Neural cell (in vitro differentiated cells): ENCODE measurements around the gene MEX3D. TPM values are rescaled to one million over a fixed set of nuclear protein-coding genes. Genes with fewer than 3 reads are reported as not detected.

Source experiments
- H2AFZ ChIP-seq: fragments of 200-600, 300-800 bp; sonication (generic), shearing (Covaris generic); 2 replicates; pipeline ENCODE4 v1.6.0; 2014; ENCODE audit warnings: low read depth, mild to moderate bottlenecking, antibody characterized with exemption, low read length, moderate library complexity
- H3F3A ChIP-seq: fragments of 200-600 bp; shearing (Covaris generic); 2 replicates; pipeline ENCODE4 v1.6.1; 2016; ENCODE audit warnings: mild to moderate bottlenecking, moderate library complexity, mixed read lengths, antibody characterized with exemption, low read length; ENCODE audit not compliant: insufficient read depth, poor library complexity, severe bottlenecking
- H3K27ac ChIP-seq: fragments of 200-600, 300-800 bp; sonication (generic), shearing (Covaris generic); 2 replicates; pipeline ENCODE4 v1.5.1; 2014; ENCODE audit warnings: mild to moderate bottlenecking, low read length, moderate library complexity
- H3K27me3 ChIP-seq: fragments of 300-800, 200-600 bp; sonication (generic), shearing (Covaris generic); 2 replicates; pipeline ENCODE4 v1.6.0; 2014; ENCODE audit warnings: mild to moderate bottlenecking, low read depth, low read length, moderate library complexity; ENCODE audit not compliant: insufficient read depth
- H3K36me3 ChIP-seq: fragments of 300-800, 200-600 bp; sonication (generic), shearing (Covaris generic); 2 replicates; pipeline ENCODE4 v1.5.1; 2014; ENCODE audit warnings: mild to moderate bottlenecking, antibody characterized with exemption, low read length, moderate library complexity; ENCODE audit not compliant: insufficient read depth
- H3K4me2 ChIP-seq: fragments of 300-800, 200-600 bp; sonication (generic), shearing (Covaris generic); 2 replicates; pipeline ENCODE4 v1.6.0; 2014; ENCODE audit warnings: mild to moderate bottlenecking, low read length
- H3K4me3 ChIP-seq: fragments of 300-800, 200-600 bp; sonication (generic), shearing (Covaris generic); 2 replicates; pipeline ENCODE4 v1.5.1; 2014; ENCODE audit warnings: mild to moderate bottlenecking, low read length, moderate library complexity
- H3K79me2 ChIP-seq: fragments of 200-600 bp; shearing (Covaris generic); replicated peaks from 2 replicates; pipeline ENCODE4 v1.6.0; 2014; ENCODE audit warnings: mild to moderate bottlenecking, low read length, moderate library complexity; ENCODE audit not compliant: insufficient read depth
- H3K9ac ChIP-seq: fragments of 300-800, 200-600 bp; sonication (generic), shearing (Covaris generic); 2 replicates; pipeline ENCODE4 v1.6.1; 2016; ENCODE audit warnings: mild to moderate bottlenecking, low read length, mixed read lengths
- H3K9me2 ChIP-seq: fragments of 200-600 bp; shearing (Covaris generic); 2 replicates; pipeline ENCODE4 v1.6.1; 2016; ENCODE audit warnings: mild to moderate bottlenecking, low read length, mixed read lengths; ENCODE audit not compliant: insufficient read depth
- H3K9me3 ChIP-seq: fragments of 200-600, 300-800 bp; sonication (generic), shearing (Covaris generic); 2 replicates; pipeline ENCODE4 v1.6.1; 2016; ENCODE audit warnings: mild to moderate bottlenecking, mixed run types, low read length, moderate library complexity, mixed read lengths
- H4K20me1 ChIP-seq: fragments of 200-600 bp; shearing (Covaris generic); 2 replicates; pipeline ENCODE4 v1.6.1; 2016; ENCODE audit warnings: mild to moderate bottlenecking, mixed run types; ENCODE audit not compliant: insufficient read depth
- CTCF ChIP-seq: fragments of 450-650 bp; IDR thresholded peaks from 2 replicates; pipeline ENCODE4 v1.5.1; 2014; ENCODE audit warnings: antibody characterized with exemption, mild to moderate bottlenecking, moderate library complexity; ENCODE audit not compliant: poor library complexity, severe bottlenecking
- EP300 ChIP-seq: fragments of 450-650 bp; conservative IDR thresholded peaks from 2 replicates; pipeline ENCODE4 v1.6.1; 2014; ENCODE audit warnings: antibody characterized with exemption, mild to moderate bottlenecking, moderate library complexity; ENCODE audit not compliant: poor library complexity, severe bottlenecking
- EZH2 ChIP-seq: fragments of 200-600, 300-800 bp; shearing (Covaris generic), sonication (generic); IDR thresholded peaks from 2 replicates; pipeline ENCODE4 v1.6.1; 2014; ENCODE audit warnings: antibody characterized with exemption, low read length, borderline replicate concordance, mild to moderate bottlenecking; ENCODE audit not compliant: insufficient read depth, poor library complexity, severe bottlenecking
- MXI1 ChIP-seq: fragments of 450-650 bp; conservative IDR thresholded peaks from 2 replicates; pipeline ENCODE4 v1.6.1; 2014; ENCODE audit warnings: antibody characterized with exemption, mild to moderate bottlenecking; ENCODE audit not compliant: poor library complexity, severe bottlenecking
- REST ChIP-seq: IDR thresholded peaks from 2 replicates; pipeline ENCODE4 v1.6.1; 2012; ENCODE audit warnings: borderline replicate concordance
- polyA plus RNA-seq: library from polyadenylated mRNA; depleted of rRNA; stranded (reverse); fragments of >200 nt; gene quantifications from 2 replicates; pipeline ENCODE4 v1.2.3, GENCODE V29; 2014

MEX3D gene
- polyA plus RNA-seq, 1 donor from 2014 or later: 20.8 TPM

GRCh38 chr19:1575323-1576241 lies 7.5 kb upstream of the MEX3D start:
- Histone ChIP-seq H3F3A (no peaks in the 10 kb centered on the region), H3K9ac (no peak overlapping the region), H4K20me1 (no peaks in the 10 kb centered on the region), H3K27ac (no peak overlapping the region), H3K36me3 (peaks cover 2% of the 10 kb centered on the region), H3K79me2 (no peaks in the 10 kb centered on the region), H3K9me2 (no peaks in the 10 kb centered on the region), H3K27me3 (no peaks in the 10 kb centered on the region), H3K4me3 (no peak overlapping the region), H2AFZ (no peak overlapping the region), H3K4me2 (no peak overlapping the region), H3K9me3 (no peaks in the 10 kb centered on the region)
- TF ChIP-seq EZH2 (no peak), REST (no peak), MXI1 (no peak)

DNA sequence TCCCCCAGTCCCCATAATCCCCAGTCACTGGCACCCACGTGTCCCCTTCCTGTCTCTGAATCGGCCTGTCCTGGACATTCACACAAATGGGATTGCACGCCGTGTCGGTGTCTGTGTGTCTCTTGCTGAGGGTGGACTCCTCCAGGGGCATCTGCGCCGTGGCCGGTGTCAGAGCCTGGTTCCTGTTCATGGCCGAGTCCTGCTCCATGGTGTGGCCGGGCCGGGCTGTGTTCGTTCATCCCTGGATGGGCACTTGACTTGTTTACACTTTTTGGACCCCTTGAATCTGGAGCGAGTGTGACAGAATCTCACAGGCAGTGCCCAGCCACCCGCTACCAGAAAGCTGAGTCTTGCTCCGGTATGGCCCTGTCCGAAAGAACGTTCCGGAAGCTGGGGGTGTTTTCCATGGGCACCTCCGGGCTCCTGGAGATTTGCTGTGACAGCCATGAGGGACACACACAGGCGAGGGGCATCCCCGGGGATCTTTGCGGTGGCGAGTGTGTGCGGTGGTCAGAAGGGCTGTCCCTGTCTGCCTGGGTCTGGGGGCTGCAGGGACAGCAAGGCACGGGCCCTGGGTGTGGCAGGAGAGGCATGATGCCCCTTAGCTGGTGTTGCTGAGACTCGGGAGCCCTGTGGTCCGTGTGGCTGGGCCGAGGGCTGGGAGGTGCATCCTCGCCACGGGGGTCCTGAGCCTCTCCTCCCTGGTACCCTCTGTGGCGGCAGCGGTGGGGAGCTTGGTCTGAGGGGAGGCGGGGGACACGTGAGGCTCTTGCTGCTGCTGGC lies 6.4 kb upstream of the MEX3D start:
- Histone ChIP-seq H3K4me2 (no peak overlapping the region), H3K9me3 (no peaks in the 10 kb centered on the region), H3K9ac (no peak overlapping the region), H3K79me2 (no peaks in the 10 kb centered on the region), H3K4me3 (no peak overlapping the region), H3K27me3 (no peaks in the 10 kb centered on the region), H3F3A (no peaks in the 10 kb centered on the region), H4K20me1 (no peaks in the 10 kb centered on the region), H2AFZ (no peak overlapping the region), H3K9me2 (no peaks in the 10 kb centered on the region), H3K36me3 (no peaks in the 10 kb centered on the region), H3K27ac (no peak overlapping the region)
- TF ChIP-seq EP300 (no peak), CTCF (no peak), REST (no peak)
